Activated naive CD4-positive, alpha-beta T cell treated with anti-CD3 and anti-CD28 coated beads for 36 hours (primary cell): ENCODE measurements around the gene FAM3C. TPM values are rescaled to one million over a fixed set of nuclear protein-coding genes. Genes with fewer than 3 reads are reported as not detected.

Experiments
- CTCF ChIA-PET: fragments of 350-600 bp; sonication (Branson Sonifier 250); formaldehyde crosslinking; loops from one replicate; lab custom pipeline; 2021; ENCODE audit warnings: antibody characterized with exemption; lab: Charles Lee
- DNase-seq: peaks from one replicate; pipeline ENCODE4 v3.0.0-alpha.2; 2020
- H3K27ac Mint-ChIP-seq: one replicate; pipeline ENCODE4 v1.8.0; 2021; ENCODE audit warnings: mild to moderate bottlenecking, mixed read lengths
- H3K27me3 Mint-ChIP-seq: one replicate; pipeline ENCODE4 v1.8.0; 2021; ENCODE audit warnings: low read depth, mixed read lengths
- H3K36me3 Mint-ChIP-seq: one replicate; pipeline ENCODE4 v1.8.0; 2021; ENCODE audit warnings: low read depth, mixed read lengths
- H3K4me1 Mint-ChIP-seq: one replicate; pipeline ENCODE4 v1.8.0; 2021; ENCODE audit warnings: low read depth, mixed read lengths
- H3K4me3 Mint-ChIP-seq: one replicate; pipeline ENCODE4 v1.8.0; 2021; ENCODE audit warnings: mild to moderate bottlenecking, moderate library complexity, mixed read lengths
- H3K9me3 Mint-ChIP-seq: one replicate; pipeline ENCODE4 v1.8.0; 2021; ENCODE audit warnings: mixed read lengths
- intact Hi-C: fragments of 100-400 bp; cut with micrococcal nuclease; formaldehyde crosslinking; loops from one replicate; pipeline ENCODE4 v1.15.1; 2023
- total RNA-seq, 2 experiments: library from RNA; stranded (reverse); gene quantifications; one replicate each; pipeline ENCODE4 v1.2.3, GENCODE V29; 2021

The FAM3C gene
- total RNA-seq, 2 experiments from 2014 or later: 11.5 to 13.9 TPM

DNA sequence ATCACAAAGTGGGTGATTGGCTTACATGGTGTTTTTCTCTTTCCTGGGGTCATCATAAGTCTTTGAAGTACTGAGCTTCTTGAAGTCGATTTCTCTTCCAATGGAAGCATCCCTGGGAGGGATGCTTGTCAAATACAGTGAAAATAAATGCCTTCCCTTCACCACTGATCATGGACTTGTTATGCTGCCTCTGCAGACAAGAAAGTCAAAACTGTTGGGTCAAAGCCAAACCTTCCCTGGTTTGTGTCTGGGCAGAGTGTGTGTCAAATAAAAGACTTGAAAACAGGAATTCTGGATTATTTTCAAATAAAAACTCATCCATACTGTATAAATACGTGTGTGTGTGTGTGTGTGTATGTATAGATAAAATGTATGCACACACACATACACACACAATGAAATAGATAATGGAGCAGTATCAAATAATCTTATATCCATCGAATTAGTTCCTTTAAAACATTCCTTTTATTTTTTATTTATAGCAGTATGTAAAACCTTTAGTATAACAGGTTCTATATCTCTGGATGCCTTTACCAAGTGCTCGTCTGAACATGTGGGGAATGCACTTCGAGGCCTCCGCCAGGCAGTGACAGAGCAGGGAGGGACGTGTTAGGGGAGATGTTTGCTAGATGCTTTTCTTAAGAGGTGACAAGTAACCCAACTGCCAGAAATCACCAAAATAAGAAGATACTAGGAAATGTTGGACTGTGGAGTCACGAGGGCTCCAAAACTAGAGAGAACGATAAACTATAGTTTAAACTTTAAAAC lies 94.5 kb downstream of the FAM3C start:
- CTCF ChIA-PET: no interaction called here
- H3K36me3 Mint-ChIP-seq: no peaks in the 10 kb centered on the region

GRCh38 chr7:121300685-121301420 lies 95.3 kb downstream of the FAM3C start:
- Mint-ChIP-seq H3K36me3 (no peaks in the 10 kb centered on the region), H3K4me1 (no peaks in the 10 kb centered on the region), H3K9me3 (no peaks in the 10 kb centered on the region), H3K27ac (no peak overlapping the region), H3K27me3 (peaks cover 14% of the 10 kb centered on the region), H3K4me3 (no peak overlapping the region)
- no peak for DNase-seq
- intact Hi-C loops: no loop called here
- CTCF ChIA-PET: no interaction called here

More for the DNA sequence above, 94.5 kb downstream of the FAM3C start:
- Mint-ChIP-seq H3K27me3 (peaks cover 14% of the 10 kb centered on the region), H3K4me3 (no peak overlapping the region), H3K27ac (no peak overlapping the region), H3K9me3 (no peaks in the 10 kb centered on the region), H3K4me1 (peaks cover 4% of the 10 kb centered on the region)
- intact Hi-C loops: no loop called here
- DNase-seq: no peak

Other genes with a start within 250 kb of the FAM3C start
- not detected for gene WNT16, start 67.3 kb downstream of the FAM3C start, total RNA-seq